IPS-NIHi11 (cell line): ENCODE results near the gene ABCC10.
"Not testable (repeated sequence)": the region's sequence is repeated elsewhere in the genome, so short reads cannot be mapped to it uniquely, and the experiment has no call there.

Experiments
- DNase-seq: peaks from one replicate; pipeline ENCODE4 v3.0.0; 2012; ENCODE audit warnings: mixed read lengths, low spot score

The ABCC10 gene

GRCh38 chr6:43408259-43408658, 19.1 kb upstream of the ABCC10 start:
- DNase-seq: no peak

- DNase-seq: not testable (repeated sequence)
These were observed 16.6 kb upstream of the ABCC10 start for GRCh38 chr6:43410776-43411175.

GRCh38 chr6:43412541-43412940, 14.8 kb upstream of the ABCC10 start:
- DNase-seq: no peak

- DNase-seq: no peak
These were observed 14.3 kb upstream of the ABCC10 start for GRCh38 chr6:43413002-43413401.

GRCh38 chr6:43415275-43415674, 12.1 kb upstream of the ABCC10 start:
- not testable (repeated sequence) for DNase-seq

GRCh38 chr6:43416935-43417334, 10.4 kb upstream of the ABCC10 start:
- no peak for DNase-seq

GRCh38 chr6:43420012-43420709, 7.2 kb upstream of the ABCC10 start:
- no peak for DNase-seq

GRCh38 chr6:43421831-43422230, 5.5 kb upstream of the ABCC10 start:
- DNase-seq: no peak

- not testable (repeated sequence) for DNase-seq
These were observed 2.3 kb upstream of the ABCC10 start for GRCh38 chr6:43425083-43425482.

GRCh38 chr6:43426928-43427405, 374 bp upstream of the ABCC10 start:
- no peak for DNase-seq

- peak; percentile 29 for DNase-seq
These were observed 800 bp downstream of the ABCC10 start for GRCh38 chr6:43428112-43428570.

GRCh38 chr6:43428874-43429273, 1.5 kb downstream of the ABCC10 start:
- no peak for DNase-seq

- DNase-seq: no peak
These were observed 4.9 kb downstream of the ABCC10 start for GRCh38 chr6:43432009-43432945.

GRCh38 chr6:43433148-43433547, 5.8 kb downstream of the ABCC10 start:
- no peak for DNase-seq

GRCh38 chr6:43434001-43434840, 6.9 kb downstream of the ABCC10 start:
- no peak for DNase-seq

- DNase-seq: no peak
These were observed 7.6 kb downstream of the ABCC10 start for GRCh38 chr6:43434943-43435342.

GRCh38 chr6:43435682-43436437, 8.5 kb downstream of the ABCC10 start:
- no peak for DNase-seq

- DNase-seq: no peak
These were observed 9.4 kb downstream of the ABCC10 start for GRCh38 chr6:43436577-43437282.

GRCh38 chr6:43437700-43438099, 10.4 kb downstream of the ABCC10 start:
- DNase-seq: no peak

- DNase-seq: no peak
These were observed 15.6 kb downstream of the ABCC10 start for GRCh38 chr6:43442935-43443334.

- DNase-seq: no peak
These were observed 16.7 kb downstream of the ABCC10 start for GRCh38 chr6:43444036-43444435.
